Peyer's patch (tissue), 4 donors: ENCODE data around the gene HDDC3. TPM values are rescaled to one million over a fixed set of nuclear protein-coding genes. Genes with fewer than 3 reads are reported as not detected.

Experiments used
- DNase-seq, 3 donors: peaks; one replicate each; pipeline ENCODE4 v3.0.0-alpha.2; 2017 to 2019
- H3K27ac ChIP-seq, 4 donors: fragments of 200-600 bp; sonication (generic); one replicate each; pipeline ENCODE4 v1.5.1; 2016 to 2019
- H3K27me3 ChIP-seq, 2 donors: fragments of 200-600 bp; sonication (generic); one replicate each; pipeline ENCODE4 v1.5.1; 2019
- H3K36me3 ChIP-seq, 3 donors: fragments of 200-600 bp; sonication (generic); one replicate each; pipeline ENCODE4 v1.5.1; 2016 to 2019
- H3K4me1 ChIP-seq, 4 donors: fragments of 200-600 bp; sonication (generic); one replicate each; pipeline ENCODE4 v1.5.1; 2016 to 2019
- H3K4me3 ChIP-seq, 4 donors: fragments of 200-600 bp; sonication (generic); 1 replicate in 3 of 4; 2 replicates in 1 of 4; pipeline ENCODE4 v1.5.1; 2016 to 2019; ENCODE audit warnings: mild to moderate bottlenecking in 1 of 4
- H3K9me3 ChIP-seq, 4 donors: fragments of 200-600 bp; sonication (generic); one replicate each; pipeline ENCODE4 v1.5.1; 2016 to 2019; ENCODE audit warnings: mild to moderate bottlenecking in 1 of 4
- CTCF ChIP-seq, 6 experiments: fragments of 450-650 bp in 4 of 6; fragments of 200-600 bp in 2 of 6; sonication (generic) in 1 of 6; IDR thresholded peaks; one replicate each; pipeline ENCODE4 v1.5.1; 2017 to 2019; ENCODE audit warnings: antibody characterized with exemption in 6 of 6, mild to moderate bottlenecking in 3 of 6, moderate library complexity in 1 of 6
- POLR2A ChIP-seq, 2 donors: fragments of 450-650 bp; IDR thresholded peaks; one replicate each; pipeline ENCODE4 v1.5.1; 2017; ENCODE audit warnings: antibody characterized with exemption in 2 of 2, mild to moderate bottlenecking in 2 of 2, moderate library complexity in 2 of 2
- total RNA-seq, 4 donors: library from RNA; depleted of rRNA; stranded (reverse); fragments of >200 nt; gene quantifications; one replicate each; pipeline ENCODE4 v1.1.0, GENCODE V29; 2016

The HDDC3 gene
- total RNA-seq, 4 donors from 2014 or later, result 16.5 to 35.6 (median 23.4) TPM

GRCh38 chr15:90907838-90908507, 24.4 kb downstream of the HDDC3 start:
- no peak for TF ChIP-seq POLR2A (IDR thresholded peaks at IDR 0.05)
- no peak for TF ChIP-seq CTCF (IDR thresholded peaks at IDR 0.05)
- Histone ChIP-seq H3K27me3 (no peaks in the 10 kb centered on the region), H3K36me3 (peaks cover 0 to 78% (median 0%) of the 10 kb centered on the region in 3 donors), H3K9me3 (no peaks in the 10 kb centered on the region), H3K27ac (no peak overlapping the region), H3K4me1 (peaks cover 0 to 9% (median 7%) of the 10 kb centered on the region in 4 donors), H3K4me3 (no peak overlapping the region)
- no peak for DNase-seq

- Histone ChIP-seq H3K27me3 (no peaks in the 10 kb centered on the region), H3K4me3 (no peak overlapping the region), H3K9me3 (no peaks in the 10 kb centered on the region), H3K36me3 (peaks cover 0 to 70% (median 0%) of the 10 kb centered on the region in 3 donors), H3K4me1 (peaks cover 0 to 9% (median 7%) of the 10 kb centered on the region in 4 donors), H3K27ac (no peak overlapping the region)
- no peak for DNase-seq
- TF ChIP-seq POLR2A (IDR thresholded peaks at IDR 0.05), result no peak
- no peak for TF ChIP-seq CTCF (IDR thresholded peaks at IDR 0.05)
Observed at GRCh38 chr15:90907051-90907660, 25.2 kb downstream of the HDDC3 start.

GRCh38 chr15:90906181-90906849, 26.0 kb downstream of the HDDC3 start:
- Histone ChIP-seq H3K27me3 (no peaks in the 10 kb centered on the region), H3K36me3 (peaks cover 0 to 62% (median 0%) of the 10 kb centered on the region in 3 donors), H3K27ac (no peak overlapping the region), H3K4me3 (no peak overlapping the region), H3K9me3 (no peaks in the 10 kb centered on the region), H3K4me1 (peaks cover 0 to 15% (median 10%) of the 10 kb centered on the region in 4 donors)
- TF ChIP-seq CTCF (IDR thresholded peaks at IDR 0.05), result no peak
- no peak for TF ChIP-seq POLR2A (IDR thresholded peaks at IDR 0.05)
- DNase-seq, result no peak

- no peaks in the 10 kb centered on the region for H3K27me3 ChIP-seq
- no peaks in the 10 kb centered on the region for H3K9me3 ChIP-seq
- TF ChIP-seq CTCF (IDR thresholded peaks at IDR 0.05) (no peak), POLR2A (IDR thresholded peaks at IDR 0.05) (no peak)
- no peak for DNase-seq
- H3K4me1 ChIP-seq, result peaks cover 0 to 15% (median 10%) of the 10 kb centered on the region in 4 donors
- no peak overlapping the region for H3K4me3 ChIP-seq
- H3K36me3 ChIP-seq, result peaks cover 0 to 54% (median 0%) of the 10 kb centered on the region in 3 donors
- no peak overlapping the region for H3K27ac ChIP-seq
Observed at GRCh38 chr15:90905306-90906180, 26.8 kb downstream of the HDDC3 start.

- H3K4me1 ChIP-seq, result peaks cover 0 to 15% (median 10%) of the 10 kb centered on the region in 4 donors
- no peak overlapping the region for H3K4me3 ChIP-seq
- no peaks in the 10 kb centered on the region for H3K9me3 ChIP-seq
- no peak overlapping the region for H3K27ac ChIP-seq
- DNase-seq, result no peak
- no peaks in the 10 kb centered on the region for H3K27me3 ChIP-seq
- peaks cover 0 to 46% (median 0%) of the 10 kb centered on the region in 3 donors for H3K36me3 ChIP-seq
- TF ChIP-seq CTCF (IDR thresholded peaks at IDR 0.05), result no peak
- no peak for TF ChIP-seq POLR2A (IDR thresholded peaks at IDR 0.05)
Observed at GRCh38 chr15:90904746-90905145, 27.6 kb downstream of the HDDC3 start.
